HepG2 (cell line): ENCODE data around the gene NPC1. TPM values are rescaled to one million over a fixed set of nuclear protein-coding genes. Genes with fewer than 3 reads are reported as not detected.

Experiments used
- FOXM1 ChIP-seq: sonication (generic); formaldehyde crosslinking; IDR thresholded peaks from 2 replicates; pipeline ENCODE4 v1.5.0; 2020; ENCODE audit warnings: missing genetic modification reagents
- HOXA3 ChIP-seq: sonication (generic); formaldehyde crosslinking; IDR thresholded peaks from 2 replicates; pipeline ENCODE4 v1.5.0; 2020; ENCODE audit warnings: missing genetic modification reagents
- HOXD1 ChIP-seq: sonication (generic); formaldehyde crosslinking; IDR thresholded peaks from 2 replicates; pipeline ENCODE4 v1.5.0; 2020; ENCODE audit warnings: missing genetic modification reagents
- MLXIP ChIP-seq: sonication (generic); formaldehyde crosslinking; IDR thresholded peaks from 2 replicates; pipeline ENCODE4 v1.9.0; 2021; ENCODE audit warnings: missing genetic modification reagents, borderline replicate concordance
- NCOA2 ChIP-seq: sonication (generic); formaldehyde crosslinking; IDR thresholded peaks from 2 replicates; pipeline ENCODE4 v1.8.0; 2022; ENCODE audit warnings: inconsistent platforms
- PRDM10 ChIP-seq: sonication (generic); formaldehyde crosslinking; IDR thresholded peaks from 2 replicates; pipeline ENCODE4 v1.4.0; 2020; ENCODE audit warnings: low read depth, missing genetic modification reagents
- SKI ChIP-seq: fragments of 450-650 bp; IDR thresholded peaks from one replicate; pipeline ENCODE4 v1.6.1; 2018; ENCODE audit warnings: mild to moderate bottlenecking; ENCODE audit not compliant: partially characterized antibody
- SNAPC4 ChIP-seq: sonication (generic); formaldehyde crosslinking; IDR thresholded peaks from 2 replicates; pipeline ENCODE4 v1.4.0; 2020; ENCODE audit warnings: mild to moderate bottlenecking, missing genetic modification reagents
- TBX3 ChIP-seq: fragments of 450-650 bp; IDR thresholded peaks from 2 replicates; pipeline ENCODE4 v1.6.1; 2017; ENCODE audit warnings: antibody characterized with exemption, mild to moderate bottlenecking, inconsistent platforms, borderline replicate concordance
- ZFP62 ChIP-seq: sonication (generic); formaldehyde crosslinking; IDR thresholded peaks from 2 replicates; pipeline ENCODE4 v1.4.0; 2020; ENCODE audit warnings: missing genetic modification reagents
- ZNF274 ChIP-seq: sonication (generic); formaldehyde crosslinking; IDR thresholded peaks from 2 replicates; pipeline ENCODE4 v1.5.1; 2020; ENCODE audit warnings: mild to moderate bottlenecking, missing genetic modification reagents
- ZNF512 ChIP-seq: sonication (generic); formaldehyde crosslinking; IDR thresholded peaks from 2 replicates; pipeline ENCODE4 v1.4.0; 2020; ENCODE audit warnings: mild to moderate bottlenecking, missing genetic modification reagents
- ZNF766 ChIP-seq: sonication (generic); formaldehyde crosslinking; IDR thresholded peaks from 2 replicates; pipeline ENCODE4 v1.5.0; 2020; ENCODE audit warnings: missing genetic modification reagents, borderline replicate concordance
- ZNF878 ChIP-seq: sonication (generic); formaldehyde crosslinking; IDR thresholded peaks from 2 replicates; pipeline ENCODE4 v1.8.1; 2023; ENCODE audit warnings: mild to moderate bottlenecking, missing genetic modification reagents, moderate library complexity
- polyA plus RNA-seq, 8 experiments: library from polyadenylated mRNA; depleted of rRNA in 3 of 8; stranded (reverse) in 7 of 8; unstranded in 1 of 8; fragments of >200 nt; fragmentation: Illumina TruSeq in 4 of 8; extraction: Trizol in 4 of 8; gene quantifications; 2 replicates each; pipeline versions ENCODE4 v1.2.1 to v1.2.3, GENCODE V29; 2011 to 2016; ENCODE audit warnings: low read depth in 4 of 8, missing spikeins in 1 of 8, mixed read lengths in 1 of 8; ENCODE audit not compliant: insufficient read depth in 1 of 8
- total RNA-seq, 5 experiments: library from RNA; depleted of rRNA; stranded (reverse); fragments of >200 nt; fragmentation: Illumina TruSeq; extraction: Trizol; gene quantifications; 2 replicates each; pipeline ENCODE4 v1.2.3, GENCODE V29; 2016; ENCODE audit warnings: low read depth in 1 of 5
- TF ChIP-seq, protein P1 (sequence below): sonication (generic); formaldehyde crosslinking; IDR thresholded peaks from 2 replicates; pipeline ENCODE4 v1.4.0; 2020; ENCODE audit warnings: missing genetic modification reagents, borderline replicate concordance

Gene NPC1
- total and polyA plus RNA-seq, 2 of the 13 experiments (the other 11 are each of a cell fraction or from before 2014, with no cell fraction given): 46.5 to 114 TPM

GRCh38 chr18:23572012-23572411 lies 14.3 kb downstream of the NPC1 start (continued):
- TF ChIP-seq ZNF766: no peak
- no peak for TF ChIP-seq ZNF274 (CRISPR knock-in tag)
- peak; percentile 64 for TF ChIP-seq SKI
- TF ChIP-seq SNAPC4 (CRISPR knock-in tag): no peak
- no peak for TF ChIP-seq TBX3
- no peak for TF ChIP-seq HOXA3 (CRISPR knock-in tag)
- TF ChIP-seq HOXD1 (CRISPR knock-in tag): no peak
- TF ChIP-seq ZNF878: no peak
- TF ChIP-seq MLXIP (CRISPR knock-in tag): no peak
- TF ChIP-seq, protein P1, sequence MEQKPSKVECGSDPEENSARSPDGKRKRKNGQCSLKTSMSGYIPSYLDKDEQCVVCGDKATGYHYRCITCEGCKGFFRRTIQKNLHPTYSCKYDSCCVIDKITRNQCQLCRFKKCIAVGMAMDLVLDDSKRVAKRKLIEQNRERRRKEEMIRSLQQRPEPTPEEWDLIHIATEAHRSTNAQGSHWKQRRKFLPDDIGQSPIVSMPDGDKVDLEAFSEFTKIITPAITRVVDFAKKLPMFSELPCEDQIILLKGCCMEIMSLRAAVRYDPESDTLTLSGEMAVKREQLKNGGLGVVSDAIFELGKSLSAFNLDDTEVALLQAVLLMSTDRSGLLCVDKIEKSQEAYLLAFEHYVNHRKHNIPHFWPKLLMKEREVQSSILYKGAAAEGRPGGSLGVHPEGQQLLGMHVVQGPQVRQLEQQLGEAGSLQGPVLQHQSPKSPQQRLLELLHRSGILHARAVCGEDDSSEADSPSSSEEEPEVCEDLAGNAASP (CRISPR knock-in tag): peak; percentile 97; the same call in 1 of the 2 replicates
- peak; percentile 78 for TF ChIP-seq NCOA2 (CRISPR knock-in tag)
- no peak for TF ChIP-seq ZFP62 (CRISPR knock-in tag)
- TF ChIP-seq PRDM10 (CRISPR knock-in tag): no peak
- TF ChIP-seq FOXM1 (CRISPR knock-in tag): no peak
- TF ChIP-seq ZNF512 (CRISPR knock-in tag): no peak
